ENCODE data around the gene PRMT6. TPM values are rescaled to one million over a fixed set of nuclear protein-coding genes. Genes with fewer than 3 reads are reported as not detected.

The PRMT6 gene
- total and polyA plus RNA-seq, 10 of the 15 experiments (the other 5 are each of a cell fraction or from before 2014, with no cell fraction given) = 6.0 to 38.6 (median 26.3) TPM

DNA sequence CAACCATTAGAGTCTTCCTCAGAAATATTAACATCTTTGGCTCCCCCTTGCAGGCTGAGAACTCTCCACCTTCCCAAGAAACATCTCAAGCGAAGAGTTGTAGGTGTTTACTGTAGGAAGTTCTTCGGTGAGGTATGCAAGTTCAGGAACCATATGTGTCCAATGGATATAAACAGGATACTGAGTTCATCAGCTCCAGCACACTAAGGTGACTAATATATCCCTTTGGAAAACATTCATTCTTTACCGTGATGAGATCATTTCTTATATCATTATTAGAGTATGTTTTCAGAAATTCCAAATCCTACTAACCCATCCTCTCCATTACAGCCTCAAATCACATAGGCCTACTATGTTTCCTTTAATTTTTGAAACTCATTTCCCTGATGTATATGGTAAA is 37.3 kb upstream of the PRMT6 start:
- H3K4me3 ChIP-seq = no peak overlapping the region
- POLR2A ChIA-PET = no interaction called here
- intact Hi-C loops (cut with micrococcal nuclease; ENCODE audit: unreplicated experiment) (no loop called here), in situ Hi-C loops (cut with MboI) (no loop called here)
- no peaks in the 10 kb centered on the region for H3K36me3 ChIP-seq (ENCODE audit: control insufficient read depth in 2 of 2, insufficient read depth in 2 of 2, low read length in 1 of 2)
- SMC1A ChIA-PET (ENCODE audit: uncharacterized antibody, unreplicated experiment) = no interaction called here
- ATAC-seq (no peak), FAIRE-seq (no peak), DNase-seq (ENCODE audit: low read depth, low spot score) (no peak)
- CTCF ChIA-PET = no interaction called here
- no peaks in the 10 kb centered on the region for H3K27me3 ChIP-seq (replicated peaks in 1 of 2; ENCODE audit: control insufficient read depth in 2 of 2, insufficient read depth in 2 of 2, low read length in 1 of 2)
- H3K79me2 ChIP-seq (ENCODE audit: control insufficient read depth, insufficient read depth, low read length) = no peaks in the 10 kb centered on the region
- RAD21 ChIA-PET (ENCODE audit: unreplicated experiment) = no interaction called here
- H3K9ac ChIP-seq (ENCODE audit: control insufficient read depth, insufficient read depth, low read length) = no peak overlapping the region
- BruUV-seq (replicated peaks) = no TSS peak
- no peaks in the 10 kb centered on the region for H3K4me1 ChIP-seq (ENCODE audit: control insufficient read depth, insufficient read depth, low read length)
- H3K27ac ChIP-seq (ENCODE audit: control insufficient read depth, insufficient read depth) = no peak overlapping the region
- no peaks in the 10 kb centered on the region for H4K20me1 ChIP-seq (ENCODE audit: control insufficient read depth, insufficient read depth)
- no peaks in the 10 kb centered on the region for H3K9me3 ChIP-seq (replicated peaks; ENCODE audit: control insufficient read depth, insufficient read depth, low read length)
- H2AFZ ChIP-seq (ENCODE audit: control insufficient read depth, low read depth, low read length) = no peak overlapping the region
- 98% methylated on average over 3 of the region's 3 CpGs for WGBS (ENCODE audit: insufficient coverage, insufficient replicate concordance, low lambda C conversion rate, missing lambda C conversion rate)
- H3K4me2 ChIP-seq (ENCODE audit: control insufficient read depth, insufficient read depth) = no peak overlapping the region
- no peak for TF ChIP-seq KLF5 (IDR thresholded peaks at IDR 0.05; ENCODE audit: partially characterized antibody)
- TF ChIP-seq SP1 (IDR thresholded peaks at IDR 0.05; ENCODE audit: low read depth, low read length) = no peak
- TF ChIP-seq HDAC2 (IDR thresholded peaks at IDR 0.05) = no peak
- TF ChIP-seq, protein P1, sequence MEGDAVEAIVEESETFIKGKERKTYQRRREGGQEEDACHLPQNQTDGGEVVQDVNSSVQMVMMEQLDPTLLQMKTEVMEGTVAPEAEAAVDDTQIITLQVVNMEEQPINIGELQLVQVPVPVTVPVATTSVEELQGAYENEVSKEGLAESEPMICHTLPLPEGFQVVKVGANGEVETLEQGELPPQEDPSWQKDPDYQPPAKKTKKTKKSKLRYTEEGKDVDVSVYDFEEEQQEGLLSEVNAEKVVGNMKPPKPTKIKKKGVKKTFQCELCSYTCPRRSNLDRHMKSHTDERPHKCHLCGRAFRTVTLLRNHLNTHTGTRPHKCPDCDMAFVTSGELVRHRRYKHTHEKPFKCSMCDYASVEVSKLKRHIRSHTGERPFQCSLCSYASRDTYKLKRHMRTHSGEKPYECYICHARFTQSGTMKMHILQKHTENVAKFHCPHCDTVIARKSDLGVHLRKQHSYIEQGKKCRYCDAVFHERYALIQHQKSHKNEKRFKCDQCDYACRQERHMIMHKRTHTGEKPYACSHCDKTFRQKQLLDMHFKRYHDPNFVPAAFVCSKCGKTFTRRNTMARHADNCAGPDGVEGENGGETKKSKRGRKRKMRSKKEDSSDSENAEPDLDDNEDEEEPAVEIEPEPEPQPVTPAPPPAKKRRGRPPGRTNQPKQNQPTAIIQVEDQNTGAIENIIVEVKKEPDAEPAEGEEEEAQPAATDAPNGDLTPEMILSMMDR (IDR thresholded peaks at IDR 0.05 in 2 of 3, conservative IDR thresholded peaks at IDR 0.05 in 1 of 3; ENCODE audit: control insufficient read depth in 2 of 3, extremely low read depth in 1 of 3, insufficient read depth in 1 of 3, low read depth in 3 of 3, low read length in 3 of 3) = no peak
- TF ChIP-seq PML (IDR thresholded peaks at IDR 0.05; ENCODE audit: low read length) = no peak
- no peak for TF ChIP-seq IRF3 (IDR thresholded peaks at IDR 0.05)
- no peak for TF ChIP-seq MAX (IDR thresholded peaks at IDR 0.05; ENCODE audit: low read depth, low read length)
- no peak for TF ChIP-seq SUPT20H (IDR thresholded peaks at IDR 0.05; ENCODE audit: borderline replicate concordance, control insufficient read depth, low read depth, low read length)
- TF ChIP-seq EED (IDR thresholded peaks at IDR 0.05; ENCODE audit: low read depth) = no peak
- TF ChIP-seq NBN (IDR thresholded peaks at IDR 0.05) = no peak
- TF ChIP-seq CREM (IDR thresholded peaks at IDR 0.05; ENCODE audit: low read depth) = no peak
- no peak for TF ChIP-seq ZNF217 (IDR thresholded peaks at IDR 0.05)
- TF ChIP-seq FOS (IDR thresholded peaks at IDR 0.05; ENCODE audit: borderline replicate concordance, extremely low read depth, insufficient read length) = no peak
- no peak for TF ChIP-seq SRF (IDR thresholded peaks at IDR 0.05; ENCODE audit: low read depth in 2 of 2, low read length in 2 of 2)
- no peak for TF ChIP-seq MYB (IDR thresholded peaks at IDR 0.05; ENCODE audit: borderline replicate concordance, low read depth, low read length)
- TF ChIP-seq JUNB (IDR thresholded peaks at IDR 0.05) = no peak
- TF ChIP-seq ZNF592 (IDR thresholded peaks at IDR 0.05) = no peak

All from GM12878 (cell line).